ENCODE results near the gene PIK3C2A.
"Not testable (repeated sequence)": the region's sequence is repeated elsewhere in the genome, so short reads cannot be mapped to it uniquely, and the experiment has no call there.

The PIK3C2A gene

DNA sequence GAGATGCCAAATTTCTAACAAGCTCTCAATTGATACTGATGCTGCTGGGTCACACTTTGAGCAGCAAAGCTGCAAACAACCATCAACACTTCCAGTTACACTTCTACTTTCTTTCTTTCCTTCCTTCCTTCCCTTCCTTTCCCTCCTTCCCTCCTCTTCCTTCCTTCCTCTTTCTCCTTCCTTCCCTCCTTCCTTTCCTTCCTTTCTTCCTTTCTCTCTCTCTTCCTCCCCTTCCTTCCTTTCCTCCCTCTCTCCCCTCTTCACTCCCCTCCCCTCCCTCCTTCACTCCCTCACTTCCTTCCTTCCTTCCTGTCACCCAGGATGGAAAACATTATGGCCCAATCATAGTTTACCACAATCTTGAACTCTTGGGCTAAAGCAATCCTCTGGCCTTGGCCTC, 33.0 kb upstream of the PIK3C2A start:
- no peak overlapping the region for H3K27ac ChIP-seq

DNA sequence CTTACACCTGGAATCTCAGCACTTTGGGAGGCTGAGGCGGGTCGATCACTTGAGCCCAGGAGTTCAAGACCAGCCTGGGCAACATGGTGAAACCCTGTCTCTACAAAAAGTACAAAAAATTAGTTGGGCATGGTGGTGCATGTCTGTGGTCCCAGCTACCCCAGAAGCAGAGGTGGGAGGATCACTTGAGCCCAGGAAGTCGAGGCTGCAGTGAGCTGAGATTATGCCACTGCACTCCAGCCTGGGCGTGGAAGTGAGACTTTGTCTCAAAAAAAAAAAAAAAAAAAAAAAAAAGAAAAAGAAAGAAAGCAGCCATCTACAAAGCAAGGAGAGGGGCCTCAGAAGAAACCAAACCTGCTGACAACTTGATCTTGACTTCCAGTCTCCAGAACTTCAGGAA, 32.1 kb upstream of the PIK3C2A start:
- H3K27ac ChIP-seq: not testable (repeated sequence)

More for the DNA sequence above, 33.0 kb upstream of the PIK3C2A start:
- TF ChIP-seq, protein P1, sequence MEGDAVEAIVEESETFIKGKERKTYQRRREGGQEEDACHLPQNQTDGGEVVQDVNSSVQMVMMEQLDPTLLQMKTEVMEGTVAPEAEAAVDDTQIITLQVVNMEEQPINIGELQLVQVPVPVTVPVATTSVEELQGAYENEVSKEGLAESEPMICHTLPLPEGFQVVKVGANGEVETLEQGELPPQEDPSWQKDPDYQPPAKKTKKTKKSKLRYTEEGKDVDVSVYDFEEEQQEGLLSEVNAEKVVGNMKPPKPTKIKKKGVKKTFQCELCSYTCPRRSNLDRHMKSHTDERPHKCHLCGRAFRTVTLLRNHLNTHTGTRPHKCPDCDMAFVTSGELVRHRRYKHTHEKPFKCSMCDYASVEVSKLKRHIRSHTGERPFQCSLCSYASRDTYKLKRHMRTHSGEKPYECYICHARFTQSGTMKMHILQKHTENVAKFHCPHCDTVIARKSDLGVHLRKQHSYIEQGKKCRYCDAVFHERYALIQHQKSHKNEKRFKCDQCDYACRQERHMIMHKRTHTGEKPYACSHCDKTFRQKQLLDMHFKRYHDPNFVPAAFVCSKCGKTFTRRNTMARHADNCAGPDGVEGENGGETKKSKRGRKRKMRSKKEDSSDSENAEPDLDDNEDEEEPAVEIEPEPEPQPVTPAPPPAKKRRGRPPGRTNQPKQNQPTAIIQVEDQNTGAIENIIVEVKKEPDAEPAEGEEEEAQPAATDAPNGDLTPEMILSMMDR (conservative IDR thresholded peaks at IDR 0.05): no peak

DNA sequence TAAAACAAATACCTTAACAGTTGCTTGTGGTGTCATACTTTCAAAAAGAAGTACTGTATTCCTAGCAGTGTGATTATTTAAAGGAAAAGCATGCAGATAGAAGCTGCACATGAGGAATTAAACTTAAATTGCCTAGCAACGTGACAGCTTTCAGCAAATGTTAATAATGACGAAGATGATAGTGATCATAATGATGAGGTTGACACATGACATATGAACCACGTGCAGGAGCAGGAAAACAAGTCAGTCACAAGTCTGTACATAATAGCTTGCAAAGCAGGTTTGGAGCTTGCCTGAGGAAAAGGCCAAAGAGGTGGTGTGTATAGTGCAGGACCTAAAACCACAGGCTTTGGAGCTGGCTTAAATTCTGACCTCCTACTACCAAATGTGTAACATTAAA, 30.6 kb upstream of the PIK3C2A start:
- H3K27ac ChIP-seq: peak overlapping the region; percentile 76
- TF ChIP-seq, protein P1 (conservative IDR thresholded peaks at IDR 0.05): no peak

DNA sequence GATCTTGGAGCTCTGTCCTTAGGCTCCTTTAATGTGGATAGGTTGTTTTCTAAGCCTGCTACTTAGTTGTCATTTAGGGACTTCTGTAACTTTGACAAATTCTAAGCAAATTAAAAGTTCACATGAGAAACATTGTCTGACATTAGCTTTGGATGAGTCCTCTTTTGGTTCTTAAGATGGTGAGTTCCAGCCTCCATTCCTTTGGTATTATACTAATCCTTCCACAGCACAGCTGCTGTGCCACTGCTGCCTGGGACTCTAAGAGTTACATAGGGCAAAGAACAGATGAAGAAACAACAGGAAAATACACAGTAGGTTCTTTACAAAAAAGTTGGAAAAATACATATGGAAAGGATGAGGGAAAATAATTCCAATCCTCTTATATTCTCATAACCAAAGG, 25.3 kb upstream of the PIK3C2A start:
- TF ChIP-seq, protein P1 (conservative IDR thresholded peaks at IDR 0.05): no peak
- no peak overlapping the region for H3K27ac ChIP-seq

DNA sequence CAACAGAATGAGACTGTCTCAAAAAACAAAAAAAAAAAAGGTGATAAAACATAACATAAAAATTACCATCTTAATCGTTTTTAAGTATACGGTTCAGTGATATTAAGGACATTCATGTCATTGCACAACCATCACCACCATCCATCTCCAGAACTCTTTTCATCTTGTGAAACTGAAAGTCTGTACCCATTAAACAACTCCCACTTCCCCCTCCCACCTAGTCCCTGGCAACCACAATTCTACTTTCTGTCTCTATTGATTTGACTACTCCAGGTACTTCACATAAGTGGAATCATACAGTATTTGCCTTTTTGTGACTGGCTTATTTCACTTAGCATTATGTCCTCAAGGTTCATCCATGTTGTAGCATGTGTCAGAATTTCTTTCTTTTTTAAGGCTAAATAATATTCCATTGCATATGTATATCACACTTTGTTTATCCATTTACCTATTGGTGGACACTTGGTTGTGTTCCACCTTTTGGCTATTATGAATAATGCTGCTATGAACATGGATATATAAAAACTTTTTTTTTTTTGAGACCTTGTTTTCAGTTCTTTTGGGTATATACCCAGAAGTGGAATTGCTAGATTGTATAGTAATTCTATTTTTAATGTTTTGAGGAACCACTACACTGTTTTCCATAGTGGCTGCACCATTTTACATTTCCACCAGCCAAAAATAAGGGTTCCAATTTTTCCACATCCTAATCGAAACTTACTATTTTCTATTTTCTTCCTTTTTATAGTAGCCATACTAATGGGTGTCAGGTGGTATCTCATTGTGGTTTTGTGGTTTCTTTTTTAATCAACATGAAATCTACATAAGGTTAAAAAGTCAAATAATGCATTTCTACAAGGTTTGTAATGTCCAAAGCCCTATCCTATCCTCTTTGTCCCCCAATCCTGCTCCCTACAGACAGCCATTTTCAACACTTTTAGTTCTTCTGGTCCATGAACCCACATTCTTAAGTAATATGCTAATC, 23.4 kb upstream of the PIK3C2A start:
- no peak overlapping the region for H3K27ac ChIP-seq
- TF ChIP-seq, protein P1 (conservative IDR thresholded peaks at IDR 0.05): no peak

DNA sequence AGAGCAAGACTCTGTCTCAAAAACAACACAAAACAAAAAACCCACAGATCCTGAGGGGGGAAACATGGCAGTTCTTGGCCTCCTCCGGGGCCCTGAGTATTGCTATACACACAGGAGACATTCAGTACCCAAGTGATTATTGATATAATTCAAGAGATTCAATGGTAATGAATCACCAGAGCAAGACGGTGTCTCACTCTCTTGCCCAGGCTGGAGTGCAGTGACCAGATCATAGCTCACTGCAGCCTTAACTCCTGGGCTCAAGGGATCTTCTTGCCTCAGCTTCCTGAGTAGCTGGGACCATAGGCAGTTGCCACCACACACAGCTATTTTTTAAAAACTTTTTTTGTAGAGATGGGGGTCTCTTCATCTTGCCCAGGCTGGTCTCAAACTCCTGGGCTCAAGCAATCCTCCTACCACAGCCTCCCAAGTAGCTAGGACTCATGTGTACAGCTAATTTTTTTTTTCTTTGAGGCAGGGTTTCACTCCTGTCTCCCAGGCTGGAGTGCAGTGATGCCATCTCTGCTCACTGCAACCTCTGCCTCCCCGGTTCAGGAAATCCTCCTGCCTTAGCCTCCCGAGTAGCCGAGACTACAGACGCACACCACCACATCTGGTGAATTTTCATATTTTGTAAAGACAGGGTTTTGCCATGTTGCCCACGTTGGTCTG, 21.8 kb upstream of the PIK3C2A start:
- no peak overlapping the region for H3K27ac ChIP-seq
- TF ChIP-seq, protein P1 (conservative IDR thresholded peaks at IDR 0.05): no peak

DNA sequence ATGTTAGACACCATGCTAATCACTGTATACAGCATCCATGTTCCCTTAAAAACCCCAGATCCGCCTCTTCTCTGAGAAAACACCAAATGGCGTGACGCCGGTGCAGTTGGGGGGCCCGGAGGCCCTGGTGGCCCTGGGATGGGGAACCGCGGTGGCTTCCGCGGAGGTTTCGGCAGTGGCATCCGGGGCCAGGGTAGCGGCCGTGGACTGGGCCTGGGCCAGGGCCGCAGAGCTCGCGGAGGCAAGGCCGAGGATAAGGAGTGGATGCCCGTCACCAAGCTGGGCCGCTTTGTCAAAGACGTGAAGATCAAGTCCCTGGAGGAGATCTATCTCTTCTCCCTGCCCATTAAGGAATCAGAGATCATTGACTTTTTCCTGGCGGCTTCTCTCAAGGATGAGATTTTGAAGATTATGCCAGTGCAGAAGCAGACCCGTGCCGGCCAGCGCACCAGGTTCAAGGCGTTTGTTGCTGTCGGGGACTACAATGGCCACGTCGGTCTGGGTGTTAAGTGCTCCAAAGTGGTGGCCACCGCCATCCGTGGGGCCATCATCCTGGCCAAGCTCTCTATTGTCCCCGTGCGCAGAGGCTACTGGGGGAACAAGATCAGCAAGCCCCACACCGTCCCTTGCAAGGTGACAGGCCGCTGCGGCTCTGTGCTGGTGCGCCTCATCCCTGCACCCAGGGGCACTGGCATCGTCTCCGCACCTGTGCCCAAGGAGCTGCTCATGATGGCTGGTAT, 20.6 kb upstream of the PIK3C2A start:
- H3K27ac ChIP-seq: not testable (repeated sequence)

DNA sequence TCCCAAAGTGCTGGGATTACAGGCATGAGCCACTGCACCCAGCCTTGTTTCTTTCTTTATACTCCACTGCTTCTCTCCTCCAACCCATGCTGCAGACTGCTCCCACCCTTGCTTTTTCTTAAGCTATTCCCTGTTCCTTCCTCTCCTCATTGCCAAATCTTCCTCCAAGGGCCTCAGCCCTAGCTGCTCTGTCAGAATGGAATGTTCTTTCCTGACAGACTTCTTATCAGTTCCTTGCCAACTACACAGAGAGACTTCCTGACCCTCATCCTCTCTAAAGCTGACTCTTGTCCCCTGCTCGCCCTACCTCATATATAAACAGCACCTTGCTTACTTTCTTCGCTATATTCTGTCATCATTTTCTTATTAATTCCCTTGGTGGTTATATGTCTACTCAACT, 16.9 kb upstream of the PIK3C2A start:
- TF ChIP-seq, protein P1 (conservative IDR thresholded peaks at IDR 0.05): no peak
- H3K27ac ChIP-seq: no peak overlapping the region
